Heart left ventricle (tissue), 16 donors: Measurements from ENCODE around the gene MYH11. TPM values are rescaled to one million over a fixed set of nuclear protein-coding genes. Genes with fewer than 3 reads are reported as not detected.
A peak's percentile ranks its signal among the peaks of the same experiment; 100 is the strongest.
"Not testable (repeated sequence)": the region's sequence is repeated elsewhere in the genome, so short reads cannot be mapped to it uniquely, and the experiment has no call there.

Experiments used
- ATAC-seq, 4 donors: fragments of 200-7000 bp; cut with Tn5 transposase; one replicate each; pipeline ENCODE4 v1.9.1; 2020 to 2022; ENCODE audit warnings: moderate library complexity in 4 of 4, mild to moderate bottlenecking in 3 of 4, moderate number of reproducible peaks in 1 of 4
- DNase-seq, 5 donors: peaks; one replicate each; pipeline ENCODE4 v3.0.0-alpha.2; 2020
- H3K27ac ChIP-seq, 12 donors: fragments of 200-600 bp; sonication (generic) in 4 of 12; one replicate each; pipeline versions ENCODE4 v1.5.0 to v1.8.0; 2016 to 2022; ENCODE audit warnings: mild to moderate bottlenecking in 2 of 12
- H3K27me3 ChIP-seq, 9 donors: fragments of 200-600 bp; sonication (generic) in 2 of 9; one replicate each; pipeline versions ENCODE4 v1.5.1 to v1.8.0; 2016 to 2022; ENCODE audit warnings: mild to moderate bottlenecking in 3 of 9
- H3K36me3 ChIP-seq, 9 donors: fragments of 200-600 bp; sonication (generic) in 2 of 9; one replicate each; pipeline versions ENCODE4 v1.5.0 to v1.8.0; 2018 to 2022; ENCODE audit warnings: mild to moderate bottlenecking in 2 of 9
- H3K4me1 ChIP-seq, 12 donors: fragments of 200-600 bp; sonication (generic) in 4 of 12; one replicate each; pipeline versions ENCODE4 v1.5.0 to v1.8.0; 2016 to 2022; ENCODE audit warnings: mild to moderate bottlenecking in 3 of 12
- H3K4me3 ChIP-seq, 12 donors: fragments of 200-600 bp; sonication (generic) in 4 of 12; one replicate each; pipeline versions ENCODE4 v1.5.0 to v1.8.0; 2017 to 2022; ENCODE audit warnings: mild to moderate bottlenecking in 9 of 12, moderate library complexity in 4 of 12
- H3K9me3 ChIP-seq, 12 donors: fragments of 200-600 bp; sonication (generic) in 4 of 12; one replicate each; pipeline versions ENCODE4 v1.5.0 to v1.8.0; 2016 to 2022; ENCODE audit warnings: mild to moderate bottlenecking in 1 of 12
- POLR2A ChIP-seq, 2 donors: fragments of 450-650 bp; IDR thresholded peaks; one replicate each; pipeline ENCODE4 v1.6.1; 2017; ENCODE audit warnings: antibody characterized with exemption in 2 of 2, mild to moderate bottlenecking in 2 of 2, moderate library complexity in 2 of 2
- WGBS, 4 donors: extraction: QIAGEN DNeasy Blood & Tissue Kit in 2 of 4; methylation state at CpG; one replicate each; pipeline versions ENCODE4 v1.1.5 to v1.1.7; 2013 to 2018; 5-methylcytosine and 5-hydroxymethylcytosine counted together
- intact Hi-C, 10 donors: fragments of 100-400 bp; cut with DNase I; formaldehyde crosslinking; loops; one replicate each; pipeline versions ENCODE4 v1.11.1 to v1.14.2; 2022
- polyA plus RNA-seq, 2 donors: library from polyadenylated mRNA; stranded (reverse); fragments of 200-250 nt; gene quantifications; one replicate each; pipeline ENCODE4 v1.2.3, GENCODE V29; 2013
- total RNA-seq, 9 donors: library from RNA; depleted of rRNA in 2 of 9; stranded (reverse); fragments of >200 nt in 2 of 9; fragmentation: NEBNext Ultra II Directional in 3 of 9; extraction: Animal tissue kit (Norgen Biotek cat#: 25700) in 3 of 9; gene quantifications; one replicate each; pipeline versions ENCODE4 v1.1.0 to v1.2.4, GENCODE V29; 2016 to 2023
- TF ChIP-seq, protein P1 (sequence below), 12 donors: fragments of 200-600 bp; sonication (generic) in 4 of 12; IDR thresholded peaks; one replicate each; pipeline versions ENCODE4 v1.5.0 to v1.8.0; 2018 to 2022; ENCODE audit warnings: antibody characterized with exemption in 12 of 12, mild to moderate bottlenecking in 5 of 12
- donor health status: ischemic (EF 13 %, LVEDD 7.1; RV severe dilation, severe dysfunction).
- donor health status: healthy with polysubstance abuse.
- donor health status: DM: no; HTN: yes; CAD: no.
- donor health status: DM: no; HTN: no; CAD: no.
- donor health status: ischemic (EF 25% LVEDD 6.9; RV normal size, moderate dysfunction).
- donor health status: ischemic (EF 25% LVEDD 5.7; RV mildly dilated, moderate dysfunction).
- donor health status: healthy.
- donor health status: DM: yes; HTN: yes; CAD: no.
- donor health status: ischemic (EF 35%, LVEDD 5.7; RV mildly dilated, moderate dysfunction).
- donor health status: nonischemic (EF 11% LVEDD 7.7; RV severe dilation, severe dysfunction).
- donor health status: DM: yes; HTN: yes; CAD: no.
- donor health status: PGD.
- donor health status: ischemic (EF 29% LVEDD 5.4; RV normal size, mild dysfunction).
- donor health status: nonischemic (EF 23%, LVEDD 6.1; RV moderate dilation, normal function).

MYH11 gene
- total and polyA plus RNA-seq, 11 donors: 9.8 to 71.9 (median 26.5) TPM

DNA sequence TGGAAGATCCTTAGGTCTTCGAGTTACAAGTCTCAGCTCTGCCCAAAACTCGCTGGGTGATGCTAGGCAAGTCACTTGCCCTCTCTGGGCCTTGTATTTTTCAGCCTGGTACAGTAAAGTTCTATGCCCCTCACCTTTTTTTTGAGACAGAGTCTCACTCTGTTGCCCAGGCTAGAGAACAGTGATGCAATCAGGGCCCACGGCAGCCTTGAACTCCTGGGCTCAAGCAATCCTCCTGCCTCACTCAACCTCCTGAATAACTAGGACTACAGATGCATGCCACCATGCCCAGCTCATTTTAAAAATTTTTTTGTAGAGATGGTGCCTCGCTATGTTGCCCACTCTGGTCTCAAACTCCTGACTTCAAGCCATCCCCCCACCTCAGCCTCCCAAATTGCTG is 3.8 kb downstream of the MYH11 start:
- Histone ChIP-seq H3K4me1 (peaks cover 0 to 17% (median 9%) of the 10 kb centered on the region in 12 donors), H3K9me3 (no peaks in the 10 kb centered on the region), H3K27ac (peak overlapping the region in 1 of 12 donors; percentile 91), H3K4me3 (peak overlapping the region in 3 of 12 donors; percentile 55 to 62 (median 56)), H3K36me3 (no peaks in the 10 kb centered on the region), H3K27me3 (peaks cover 0 to 36% (median 15%) of the 10 kb centered on the region in 9 donors)
- DNase-seq (no peak), ATAC-seq (no peak)
- intact Hi-C loops: loop anchor here in 1 of 10 donors (10.0 kb wide), 1 partner anchor 58 kb away; no protein-coding TSS in a partner anchor
- no peak for TF ChIP-seq POLR2A (IDR thresholded peaks at IDR 0.05)
- TF ChIP-seq, protein P1, sequence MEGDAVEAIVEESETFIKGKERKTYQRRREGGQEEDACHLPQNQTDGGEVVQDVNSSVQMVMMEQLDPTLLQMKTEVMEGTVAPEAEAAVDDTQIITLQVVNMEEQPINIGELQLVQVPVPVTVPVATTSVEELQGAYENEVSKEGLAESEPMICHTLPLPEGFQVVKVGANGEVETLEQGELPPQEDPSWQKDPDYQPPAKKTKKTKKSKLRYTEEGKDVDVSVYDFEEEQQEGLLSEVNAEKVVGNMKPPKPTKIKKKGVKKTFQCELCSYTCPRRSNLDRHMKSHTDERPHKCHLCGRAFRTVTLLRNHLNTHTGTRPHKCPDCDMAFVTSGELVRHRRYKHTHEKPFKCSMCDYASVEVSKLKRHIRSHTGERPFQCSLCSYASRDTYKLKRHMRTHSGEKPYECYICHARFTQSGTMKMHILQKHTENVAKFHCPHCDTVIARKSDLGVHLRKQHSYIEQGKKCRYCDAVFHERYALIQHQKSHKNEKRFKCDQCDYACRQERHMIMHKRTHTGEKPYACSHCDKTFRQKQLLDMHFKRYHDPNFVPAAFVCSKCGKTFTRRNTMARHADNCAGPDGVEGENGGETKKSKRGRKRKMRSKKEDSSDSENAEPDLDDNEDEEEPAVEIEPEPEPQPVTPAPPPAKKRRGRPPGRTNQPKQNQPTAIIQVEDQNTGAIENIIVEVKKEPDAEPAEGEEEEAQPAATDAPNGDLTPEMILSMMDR (IDR thresholded peaks at IDR 0.05): no peak
- WGBS, 4 donors: 74 to 89% (median 86%) methylated on average over 4 of the region's 4 CpGs

DNA sequence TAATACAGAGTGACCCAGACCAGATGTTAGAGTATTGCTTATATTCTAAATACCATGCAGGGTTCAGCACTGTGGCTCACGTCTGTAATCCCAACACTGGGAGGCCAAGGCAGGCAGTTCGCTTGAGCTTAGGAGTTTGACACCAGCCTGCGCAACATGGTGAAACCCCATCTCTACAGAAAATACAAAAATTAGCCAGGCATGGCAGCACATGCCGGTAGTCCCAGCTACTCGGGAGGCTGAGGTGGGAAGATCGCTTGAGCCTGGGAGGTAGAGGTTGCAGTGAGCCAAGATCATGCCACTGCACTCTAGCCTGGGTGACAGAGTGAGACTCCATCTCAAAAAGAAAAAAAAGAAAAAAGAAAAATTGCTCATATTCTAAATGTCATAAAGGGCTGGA is 6.3 kb downstream of the MYH11 start:
- H3K4me3 ChIP-seq, ATAC-seq, DNase-seq, H3K9me3 ChIP-seq, H3K36me3 ChIP-seq, H3K4me1 ChIP-seq: not testable (repeated sequence)
- 86 to 93% (median 89%) methylated on average over 6 of the region's 6 CpGs for WGBS, 4 donors
- peaks cover 0 to 12% (median 0%) of the 10 kb centered on the region in 9 donors for H3K27me3 ChIP-seq
- intact Hi-C loops: loop anchor here in 1 of 10 donors (10.0 kb wide), 1 partner anchor 56 kb away; no protein-coding TSS in a partner anchor
- H3K27ac ChIP-seq: peak overlapping the region in 1 of 12 donors; percentile 91

DNA sequence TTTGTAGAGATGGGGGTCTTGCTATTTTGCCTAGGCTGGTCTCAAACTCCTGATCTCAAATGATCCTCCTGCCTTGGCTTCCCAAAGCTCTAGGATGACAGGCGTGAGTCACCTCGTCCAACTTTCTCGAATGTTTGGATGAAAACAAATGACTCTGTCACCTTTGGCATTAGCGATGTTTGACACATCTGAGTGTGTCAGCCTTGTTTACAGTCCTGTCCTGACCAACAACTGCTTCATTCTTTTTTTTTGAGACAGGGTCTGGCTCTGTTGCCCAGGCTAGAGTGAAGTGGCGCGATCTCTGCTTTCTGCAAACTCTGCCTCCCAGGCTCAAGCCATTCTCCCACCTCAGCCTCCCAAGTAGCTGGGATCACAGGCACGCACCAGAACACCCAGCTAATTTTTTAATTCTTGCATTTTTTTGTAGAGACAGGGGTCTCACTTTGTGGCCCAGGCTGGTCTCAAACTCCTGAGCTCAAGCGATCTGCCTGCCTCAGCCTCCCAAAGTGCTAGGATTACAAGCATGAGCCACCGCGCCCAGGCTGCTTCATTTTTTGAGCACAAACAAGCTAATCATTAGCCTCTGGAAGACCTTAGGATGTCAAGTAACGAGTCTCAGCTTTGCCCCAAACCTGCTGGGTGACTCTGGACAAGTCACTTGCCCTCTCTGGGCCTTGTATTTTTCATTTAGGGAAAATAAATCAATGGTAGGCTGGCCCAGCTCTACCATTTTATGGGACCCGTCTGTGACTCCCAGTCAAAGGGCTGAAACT is 7.4 kb downstream of the MYH11 start:
- no peaks in the 10 kb centered on the region for H3K9me3 ChIP-seq
- H3K36me3 ChIP-seq: no peaks in the 10 kb centered on the region
- no peak for TF ChIP-seq POLR2A (IDR thresholded peaks at IDR 0.05)
- TF ChIP-seq, protein P1 (IDR thresholded peaks at IDR 0.05): no peak
- H3K27ac ChIP-seq: peak overlapping the region in 1 of 12 donors; percentile 91
- H3K4me1 ChIP-seq: no peaks in the 10 kb centered on the region
- peaks cover 0 to 4% (median 0%) of the 10 kb centered on the region in 9 donors for H3K27me3 ChIP-seq
- intact Hi-C loops: no loop called here
- DNase-seq: no peak
- no peak for ATAC-seq
- no peak overlapping the region for H3K4me3 ChIP-seq
- WGBS, 4 donors: 85 to 92% (median 87%) methylated on average over 12 of the region's 12 CpGs

DNA sequence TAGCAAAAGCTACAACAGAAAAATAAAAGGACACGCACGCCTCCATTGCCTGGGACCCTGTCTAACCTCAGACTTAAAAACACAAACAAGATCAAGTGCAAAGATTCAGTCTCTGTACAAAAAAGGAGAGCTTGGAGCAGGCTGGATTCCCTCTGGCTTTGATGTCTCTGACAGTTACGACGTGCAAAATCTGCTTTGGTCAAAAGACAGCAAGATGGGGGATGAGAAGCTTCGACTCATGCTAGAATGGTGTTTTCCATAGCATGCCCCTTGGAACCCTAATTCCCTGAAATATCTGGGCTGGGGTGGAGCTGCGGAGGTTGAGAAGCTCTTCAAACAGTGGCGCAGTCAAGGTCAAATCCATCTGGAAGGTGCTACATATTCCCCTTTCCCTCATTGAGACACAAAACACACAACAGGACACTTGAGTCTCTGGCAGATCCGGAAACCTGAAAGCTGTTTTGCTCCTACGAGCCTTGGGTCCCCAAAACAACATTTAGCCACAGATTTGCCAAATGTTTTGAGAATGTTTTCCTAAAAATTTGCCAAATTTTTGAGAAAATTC is 9.1 kb downstream of the MYH11 start:
- intact Hi-C loops: no loop called here
- 56 to 68% (median 65%) methylated on average over 9 of the region's 9 CpGs for WGBS, 4 donors
- TF ChIP-seq POLR2A (IDR thresholded peaks at IDR 0.05): no peak
- TF ChIP-seq, protein P1 (IDR thresholded peaks at IDR 0.05): no peak
- Histone ChIP-seq H3K27ac (peak overlapping the region in 1 of 12 donors; percentile 91), H3K27me3 (no peaks in the 10 kb centered on the region), H3K36me3 (no peaks in the 10 kb centered on the region), H3K9me3 (no peaks in the 10 kb centered on the region), H3K4me1 (no peaks in the 10 kb centered on the region), H3K4me3 (no peak overlapping the region)
- ATAC-seq: no peak
- DNase-seq: no peak
